HL-60 (cell line): Measurements from ENCODE around the gene EFNA2.

Experiments used
- CTCF ChIP-seq: IDR thresholded peaks from one replicate; pipeline ENCODE4 v1.5.1; 2011; ENCODE audit warnings: low read length, control low read depth, inconsistent platforms; ENCODE audit not compliant: insufficient read depth
- POLR2AphosphoS5 ChIP-seq: IDR thresholded peaks from 2 replicates; pipeline ENCODE4 v1.6.1; 2012; ENCODE audit warnings: low read depth

GRCh38 chr19:1261798-1262622 lies 23.7 kb upstream of the EFNA2 start:
- no peak for TF ChIP-seq CTCF
- TF ChIP-seq POLR2AphosphoS5 = no peak
